Spleen (tissue), 7 donors: ENCODE results near the gene MOXD1.

Experiments
- POLR2A ChIP-seq, 3 donors: fragments of 450-650 bp; IDR thresholded peaks; one replicate each; pipeline ENCODE4 v1.5.1; 2017; ENCODE audit warnings: antibody characterized with exemption in 3 of 3, mild to moderate bottlenecking in 1 of 3
- TF ChIP-seq, protein P1 (sequence below), 11 experiments: fragments of 200-600 bp in 7 of 11; fragments of 450-650 bp in 4 of 11; sonication (generic) in 4 of 11; IDR thresholded peaks in 8 of 11; conservative IDR thresholded peaks in 3 of 11; 1 replicate in 7 of 11; 2 replicates in 4 of 11; pipeline versions ENCODE4 v1.4.0 to v1.8.0; 2016 to 2021; ENCODE audit warnings: antibody characterized with exemption in 11 of 11, inconsistent platforms in 4 of 11, mild to moderate bottlenecking in 1 of 11
- donor health status: DM: no; HTN: no; CAD: no; lungs with moderate emphysema.
- donor health status: DM: no; HTN: no; CAD: no.
- donor health status: DM: no; HTN: no; CAD: no.

DNA sequence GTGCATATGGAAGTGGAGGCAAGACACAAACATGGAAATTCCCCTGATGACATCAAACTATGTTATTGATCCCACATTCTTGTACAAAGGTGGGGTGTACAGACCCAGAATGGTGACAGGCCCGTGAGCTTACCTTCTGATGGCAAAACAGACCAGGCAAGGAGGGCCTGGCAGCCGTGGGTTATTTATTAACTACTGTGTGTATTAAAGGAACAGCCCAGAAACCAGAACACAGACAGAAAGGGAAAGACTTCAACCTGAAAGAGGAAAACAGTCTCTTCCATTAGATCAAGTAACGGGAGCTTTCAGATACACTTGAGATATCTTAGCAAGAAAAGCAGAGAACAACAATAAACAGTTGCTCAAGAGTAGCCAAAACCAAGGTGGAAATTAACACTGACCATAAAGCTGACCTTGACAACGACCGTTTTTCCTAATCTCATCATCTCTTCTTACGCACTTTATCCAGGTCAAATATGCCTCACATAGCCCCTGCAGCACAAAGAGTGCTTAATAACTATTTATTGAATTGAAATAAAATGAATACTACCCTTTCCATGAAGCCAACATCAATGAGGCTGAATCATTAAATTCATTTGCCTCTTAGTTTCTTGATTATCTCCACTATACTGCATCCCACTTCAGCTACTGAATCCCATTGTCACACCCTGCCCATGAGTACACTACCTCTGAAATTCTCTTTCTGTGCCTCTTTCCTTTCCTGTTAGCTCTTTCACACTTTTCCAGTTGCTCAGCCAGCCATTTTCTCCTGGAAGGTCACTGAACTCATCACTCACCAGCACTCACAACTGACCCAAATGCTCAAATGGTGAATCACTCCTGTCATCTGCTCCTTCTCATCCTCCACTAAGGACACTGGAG is 67.4 kb downstream of the MOXD1 start:
- TF ChIP-seq POLR2A (IDR thresholded peaks at IDR 0.05): no peak
- TF ChIP-seq, protein P1, sequence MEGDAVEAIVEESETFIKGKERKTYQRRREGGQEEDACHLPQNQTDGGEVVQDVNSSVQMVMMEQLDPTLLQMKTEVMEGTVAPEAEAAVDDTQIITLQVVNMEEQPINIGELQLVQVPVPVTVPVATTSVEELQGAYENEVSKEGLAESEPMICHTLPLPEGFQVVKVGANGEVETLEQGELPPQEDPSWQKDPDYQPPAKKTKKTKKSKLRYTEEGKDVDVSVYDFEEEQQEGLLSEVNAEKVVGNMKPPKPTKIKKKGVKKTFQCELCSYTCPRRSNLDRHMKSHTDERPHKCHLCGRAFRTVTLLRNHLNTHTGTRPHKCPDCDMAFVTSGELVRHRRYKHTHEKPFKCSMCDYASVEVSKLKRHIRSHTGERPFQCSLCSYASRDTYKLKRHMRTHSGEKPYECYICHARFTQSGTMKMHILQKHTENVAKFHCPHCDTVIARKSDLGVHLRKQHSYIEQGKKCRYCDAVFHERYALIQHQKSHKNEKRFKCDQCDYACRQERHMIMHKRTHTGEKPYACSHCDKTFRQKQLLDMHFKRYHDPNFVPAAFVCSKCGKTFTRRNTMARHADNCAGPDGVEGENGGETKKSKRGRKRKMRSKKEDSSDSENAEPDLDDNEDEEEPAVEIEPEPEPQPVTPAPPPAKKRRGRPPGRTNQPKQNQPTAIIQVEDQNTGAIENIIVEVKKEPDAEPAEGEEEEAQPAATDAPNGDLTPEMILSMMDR (IDR thresholded peaks at IDR 0.05 in 8 of 11, conservative IDR thresholded peaks at IDR 0.05 in 3 of 11): no peak
